HEK293T (cell line): ENCODE results near the gene SYNPO2.

Source experiments
- ELF4 ChIP-seq: fragments of 450-650 bp; IDR thresholded peaks from 2 replicates; pipeline ENCODE4 v1.6.1; 2017; ENCODE audit warnings: antibody characterized with exemption
- FOXK2 ChIP-seq: fragments of 450-650 bp; IDR thresholded peaks from 2 replicates; pipeline ENCODE4 v1.6.1; 2016; ENCODE audit warnings: mild to moderate bottlenecking
- FOXM1 ChIP-seq: fragments of 450-650 bp; IDR thresholded peaks from 2 replicates; pipeline ENCODE4 v1.6.1; 2017; ENCODE audit warnings: mild to moderate bottlenecking, borderline replicate concordance
- TF ChIP-seq, protein P1 (sequence below): fragments of 450-650 bp; IDR thresholded peaks from 2 replicates; pipeline ENCODE4 v1.6.1; 2016

DNA sequence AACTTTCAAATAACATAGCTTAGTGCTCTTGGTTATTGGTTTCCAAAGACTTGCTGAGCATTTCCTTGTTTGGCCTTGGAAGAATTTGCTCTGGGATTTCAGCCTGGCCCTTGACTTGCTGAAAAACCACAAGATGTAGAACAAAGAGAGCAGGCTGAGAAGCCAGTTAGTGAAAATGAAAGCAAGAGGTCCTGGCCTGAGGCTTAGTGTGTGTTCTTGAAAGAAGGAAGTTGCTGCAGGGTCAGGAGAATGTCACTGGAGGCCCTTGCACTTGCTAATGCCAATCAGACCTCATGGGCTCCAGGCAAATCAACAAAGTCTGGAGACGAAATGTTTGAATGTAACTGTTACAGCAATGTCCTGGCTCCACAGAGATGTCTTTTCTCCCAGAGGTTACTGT lies 79.4 kb downstream of the SYNPO2 start:
- no peak for TF ChIP-seq FOXK2
- TF ChIP-seq ELF4, result no peak
- TF ChIP-seq, protein P1, sequence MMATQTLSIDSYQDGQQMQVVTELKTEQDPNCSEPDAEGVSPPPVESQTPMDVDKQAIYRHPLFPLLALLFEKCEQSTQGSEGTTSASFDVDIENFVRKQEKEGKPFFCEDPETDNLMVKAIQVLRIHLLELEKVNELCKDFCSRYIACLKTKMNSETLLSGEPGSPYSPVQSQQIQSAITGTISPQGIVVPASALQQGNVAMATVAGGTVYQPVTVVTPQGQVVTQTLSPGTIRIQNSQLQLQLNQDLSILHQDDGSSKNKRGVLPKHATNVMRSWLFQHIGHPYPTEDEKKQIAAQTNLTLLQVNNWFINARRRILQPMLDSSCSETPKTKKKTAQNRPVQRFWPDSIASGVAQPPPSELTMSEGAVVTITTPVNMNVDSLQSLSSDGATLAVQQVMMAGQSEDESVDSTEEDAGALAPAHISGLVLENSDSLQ, result no peak
- no peak for TF ChIP-seq FOXM1
